H1 (cell line): Measurements from ENCODE around the gene SLC39A2. TPM values are rescaled to one million over a fixed set of nuclear protein-coding genes. Genes with fewer than 3 reads are reported as not detected.

Experiments
- CTCF ChIA-PET: fragments of 300-600 bp; sonication (Branson Sonifier 250); formaldehyde crosslinking; loops from one replicate; lab custom pipeline; 2021; ENCODE audit not compliant: partially characterized antibody; lab: Charles Lee
- POLR2A ChIA-PET: fragments of 300-600 bp; sonication (Branson Sonifier 250); formaldehyde crosslinking; loops from one replicate; lab custom pipeline; 2021; ENCODE audit warnings: inconsistent platforms; ENCODE audit not compliant: partially characterized antibody; lab: Charles Lee
- DNase-seq, 2 experiments: peaks; one replicate each; pipeline versions ENCODE4 v3.0.0 to v3.0.0-alpha.2; 2010 to 2022; ENCODE audit warnings: low spot score in 2 of 2, low read depth in 1 of 2, mixed read lengths in 1 of 2
- FAIRE-seq: peaks from 2 replicates; lab custom pipeline; 2011; peaks lifted over from hg19 to GRCh38; lab: Jason Lieb, UNC
- H2AFZ ChIP-seq: 2 replicates; pipeline ENCODE4 v1.8.1; 2012; ENCODE audit warnings: low read length, inconsistent platforms
- H2AK5ac ChIP-seq: 2 replicates; pipeline ENCODE4 v1.6.1; 2013; ENCODE audit warnings: low read depth, low read length
- H2BK120ac ChIP-seq: replicated peaks from 2 replicates; pipeline ENCODE3; 2013; ENCODE audit warnings: low read depth, low read length, inconsistent platforms
- H2BK12ac ChIP-seq: 2 replicates; pipeline ENCODE4 v1.6.1; 2013; ENCODE audit warnings: low read depth, low read length
- H2BK15ac ChIP-seq: 2 replicates; pipeline ENCODE4 v1.6.1; 2013; ENCODE audit warnings: low read length
- H2BK20ac ChIP-seq: 2 replicates; pipeline ENCODE4 v1.6.1; 2013; ENCODE audit warnings: low read length
- H2BK5ac ChIP-seq: 2 replicates; pipeline ENCODE4 v1.6.1; 2013; ENCODE audit warnings: low read depth, low read length
- H3K14ac ChIP-seq: 2 replicates; pipeline ENCODE4 v1.6.1; 2013; ENCODE audit warnings: inconsistent platforms; ENCODE audit not compliant: insufficient read length
- H3K18ac ChIP-seq: 2 replicates; pipeline ENCODE4 v1.6.1; 2013; ENCODE audit warnings: low read length; ENCODE audit errors: extremely low read depth
- H3K23ac ChIP-seq: 2 replicates; pipeline ENCODE4 v1.6.1; 2013; ENCODE audit warnings: inconsistent platforms; ENCODE audit not compliant: insufficient read length
- H3K23me2 ChIP-seq: 2 replicates; pipeline ENCODE4 v1.6.1; 2013; ENCODE audit warnings: low read depth, low read length
- H3K27ac ChIP-seq: 2 replicates; pipeline ENCODE4 v1.6.1; 2011; ENCODE audit warnings: low read depth, low read length, inconsistent platforms
- H3K27me3 ChIP-seq, 4 experiments: replicated peaks in 1 of 4; 1 replicate in 1 of 4; 2 replicates in 3 of 4; pipeline versions ENCODE4 v1.6.1 to v1.8.1; 2011 to 2013; ENCODE audit warnings: low read length in 3 of 4, mild to moderate bottlenecking in 3 of 4, inconsistent platforms in 2 of 4, mixed read lengths in 2 of 4, moderate library complexity in 1 of 4; ENCODE audit not compliant: control insufficient read depth in 3 of 4, insufficient read depth in 3 of 4; ENCODE audit errors: extremely low read depth in 1 of 4
- H3K36me3 ChIP-seq, 4 experiments: 2 replicates each; pipeline versions ENCODE4 v1.6.1 to v1.8.1; 2011 to 2013; ENCODE audit warnings: mild to moderate bottlenecking in 4 of 4, low read length in 3 of 4, moderate library complexity in 2 of 4, control low read depth in 1 of 4, inconsistent platforms in 1 of 4; ENCODE audit not compliant: insufficient read depth in 4 of 4, control insufficient read depth in 2 of 4
- H3K4ac ChIP-seq: replicated peaks from 2 replicates; pipeline ENCODE3; 2013; ENCODE audit warnings: low read length, low read depth, mixed read lengths, inconsistent platforms; ENCODE audit not compliant: insufficient read length
- H3K4me1 ChIP-seq, 4 experiments: replicated peaks in 1 of 4; 1 replicate in 1 of 4; 2 replicates in 3 of 4; pipeline versions ENCODE4 v1.6.1 to v1.8.1; 2011 to 2013; ENCODE audit warnings: low read length in 3 of 4, inconsistent platforms in 2 of 4, mixed read lengths in 1 of 4; ENCODE audit not compliant: insufficient read depth in 4 of 4, control insufficient read depth in 3 of 4
- H3K4me2 ChIP-seq, 2 experiments: 2 replicates each; pipeline versions ENCODE4 v1.6.1 to v1.8.1; 2011 to 2013; ENCODE audit warnings: low read depth in 2 of 2, low read length in 2 of 2, control low read depth in 1 of 2, inconsistent platforms in 1 of 2, mild to moderate bottlenecking in 1 of 2; ENCODE audit not compliant: insufficient read depth in 1 of 2
- H3K4me3 ChIP-seq, 4 experiments: fragments of 200-600, 300-600 bp in 1 of 4; sonication (generic), shearing (Covaris generic), sonication (Bioruptor Twin) in 1 of 4; 2 replicates each; pipeline versions ENCODE4 v1.5.1 to v1.8.1; 2011 to 2016; ENCODE audit warnings: low read length in 4 of 4, low read depth in 3 of 4, control low read depth in 2 of 4, inconsistent platforms in 2 of 4, mild to moderate bottlenecking in 2 of 4, mixed read lengths in 1 of 4, moderate library complexity in 1 of 4; ENCODE audit not compliant: insufficient read depth in 2 of 4; ENCODE audit errors: extremely low read depth in 1 of 4
- H3K56ac ChIP-seq: replicated peaks from 2 replicates; pipeline ENCODE3; 2013; ENCODE audit warnings: low read depth, mild to moderate bottlenecking, mixed read lengths, low read length, inconsistent platforms; ENCODE audit not compliant: insufficient read length
- H3K79me1 ChIP-seq: 2 replicates; pipeline ENCODE4 v1.6.1; 2013; ENCODE audit warnings: low read depth, low read length, control low read depth
- H3K79me2 ChIP-seq, 2 experiments: 2 replicates each; pipeline versions ENCODE4 v1.6.1 to v1.8.1; 2012 to 2013; ENCODE audit warnings: low read length in 2 of 2, mild to moderate bottlenecking in 2 of 2, inconsistent platforms in 1 of 2; ENCODE audit not compliant: insufficient read depth in 2 of 2, control insufficient read depth in 1 of 2
- H3K9ac ChIP-seq, 4 experiments: replicated peaks in 1 of 4; 1 replicate in 1 of 4; 2 replicates in 3 of 4; pipeline versions ENCODE4 v1.6.1 to v1.8.1; 2011 to 2013; ENCODE audit warnings: low read depth in 3 of 4, low read length in 3 of 4, control low read depth in 2 of 4, mild to moderate bottlenecking in 2 of 4, moderate library complexity in 2 of 4, inconsistent platforms in 1 of 4; ENCODE audit errors: extremely low read depth in 1 of 4
- H3K9me3 ChIP-seq, 2 experiments: 2 replicates each; pipeline versions ENCODE4 v1.6.1 to v1.8.1; 2012 to 2013; ENCODE audit warnings: mild to moderate bottlenecking in 2 of 2, moderate library complexity in 2 of 2, control low read depth in 1 of 2, inconsistent platforms in 1 of 2, low read depth in 1 of 2, low read length in 1 of 2, mixed read lengths in 1 of 2; ENCODE audit not compliant: insufficient read depth in 2 of 2
- H4K20me1 ChIP-seq, 2 experiments: replicated peaks in 1 of 2; 2 replicates each; pipeline versions ENCODE3 to v1.8.1; 2011 to 2013; ENCODE audit warnings: inconsistent platforms in 2 of 2, low read length in 2 of 2, mild to moderate bottlenecking in 1 of 2; ENCODE audit not compliant: insufficient read depth in 2 of 2, control insufficient read depth in 1 of 2
- H4K5ac ChIP-seq: 2 replicates; pipeline ENCODE4 v1.6.1; 2013; ENCODE audit warnings: low read length, low read depth, mixed read lengths, inconsistent platforms; ENCODE audit not compliant: insufficient read length
- H4K8ac ChIP-seq: 2 replicates; pipeline ENCODE4 v1.8.0; 2013; ENCODE audit warnings: mild to moderate bottlenecking, moderate library complexity, low read length, inconsistent platforms; ENCODE audit not compliant: insufficient read depth; ENCODE audit errors: extremely low read depth
- H4K91ac ChIP-seq: replicated peaks from 2 replicates; pipeline ENCODE3; 2013; ENCODE audit warnings: low read length, mixed read lengths, inconsistent platforms; ENCODE audit not compliant: insufficient read length
- CBX5 ChIP-seq: fragments of 300-800, 300-1000 bp; sonication (generic); IDR thresholded peaks from 2 replicates; pipeline ENCODE4 v1.7.1; 2016; ENCODE audit warnings: antibody characterized with exemption, low read length, low read depth
- CBX8 ChIP-seq: fragments of 300-800, 300-1000 bp; sonication (generic); IDR thresholded peaks from 2 replicates; pipeline ENCODE4 v1.7.1; 2016; ENCODE audit warnings: low read depth, low read length, borderline replicate concordance
- E2F6 ChIP-seq: IDR thresholded peaks from 2 replicates; pipeline ENCODE4 v1.6.1; 2012; ENCODE audit warnings: inconsistent platforms
- FOSL1 ChIP-seq: IDR thresholded peaks from 2 replicates; pipeline ENCODE4 v1.6.1; 2011; ENCODE audit warnings: mild to moderate bottlenecking, low read depth, low read length, moderate library complexity; ENCODE audit not compliant: insufficient read depth
- GTF2F1 ChIP-seq: IDR thresholded peaks from 2 replicates; pipeline ENCODE4 v1.6.1; 2012; ENCODE audit warnings: low read depth, low read length, improper control_type of control experiment, borderline replicate concordance
- HDAC6 ChIP-seq: IDR thresholded peaks from one replicate; pipeline ENCODE4 v1.7.1; 2012; ENCODE audit warnings: low read depth, mild to moderate bottlenecking, inconsistent platforms, low read length, moderate library complexity
- KDM5A ChIP-seq: fragments of 200-600 bp; IDR thresholded peaks from 2 replicates; pipeline ENCODE4 v1.7.1; 2012; ENCODE audit warnings: mild to moderate bottlenecking, low read length, inconsistent platforms, mixed read lengths
- MAFK ChIP-seq: IDR thresholded peaks from 2 replicates; pipeline ENCODE4 v1.6.1; 2012; ENCODE audit warnings: low read depth, mild to moderate bottlenecking, improper control_type of control experiment, low read length
- SAP30 ChIP-seq: fragments of 300-600 bp; sonication (generic); IDR thresholded peaks from 2 replicates; pipeline ENCODE4 v1.7.1; 2012; ENCODE audit warnings: low read length, moderate library complexity, mild to moderate bottlenecking, inconsistent platforms; ENCODE audit not compliant: insufficient read depth, insufficient replicate concordance
- SP4 ChIP-seq: IDR thresholded peaks from 2 replicates; pipeline ENCODE4 v1.6.1; 2012; ENCODE audit warnings: low read length, inconsistent platforms
- TAF1 ChIP-seq: IDR thresholded peaks from 2 replicates; pipeline ENCODE4 v1.6.1; 2011; ENCODE audit warnings: mild to moderate bottlenecking, low read depth, low read length
- USF2 ChIP-seq: IDR thresholded peaks from 2 replicates; pipeline ENCODE4 v1.6.1; 2011; ENCODE audit warnings: low read length, improper control_type of control experiment
- WGBS, 2 experiments: shearing (Covaris generic) in 1 of 2; methylation state at CpG; one replicate each; pipeline versions ENCODE4 v1.1.6 to v1.1.7; 2013 to 2015; ENCODE audit warnings: low lambda C conversion rate in 2 of 2, mixed read lengths in 2 of 2, inconsistent platforms in 1 of 2, low coverage in 1 of 2, missing lambda C conversion rate in 1 of 2; ENCODE audit not compliant: insufficient replicate concordance in 2 of 2, insufficient coverage in 1 of 2, insufficient read length in 1 of 2; ENCODE audit errors: extremely low coverage in 1 of 2, missing lambda C conversion rate in 1 of 2; 5-methylcytosine and 5-hydroxymethylcytosine counted together
- polyA plus RNA-seq, 7 experiments: library from polyadenylated mRNA; depleted of rRNA in 3 of 7; stranded (reverse) in 5 of 7; unstranded in 2 of 7; fragments of >200 nt in 5 of 7; fragments of 200-250 nt in 2 of 7; gene quantifications; 1 replicate in 5 of 7; 2 replicates in 1 of 7; 4 replicates in 1 of 7; pipeline versions ENCODE4 v1.2.1 to v1.2.3, GENCODE V29; 2011 to 2013; ENCODE audit warnings: missing spikeins in 2 of 7, mixed read lengths in 2 of 7
- total RNA-seq: library from RNA; stranded (reverse); fragmentation: NEBNext Ultra II Directional; extraction: Animal tissue kit (Norgen Biotek cat#: 25700); gene quantifications from 2 replicates; pipeline ENCODE4 v1.2.1, GENCODE V29; 2021

SLC39A2 gene
- total and polyA plus RNA-seq, 2 of the 8 experiments (the other 6 are each of a cell fraction or from before 2014, with no cell fraction given), result 0.14 to 0.22 TPM

- Histone ChIP-seq H2BK12ac (no peak overlapping the region), H2BK20ac (no peak overlapping the region), H3K14ac (no peak overlapping the region), H4K5ac (no peak overlapping the region), H3K9ac (no peak overlapping the region), H2AK5ac (peak overlapping the region; percentile 39; the same call in 1 of the 2 replicates), H3K4ac (no peak overlapping the region), H3K18ac (no peak overlapping the region), H4K8ac (no peak overlapping the region), H3K23me2 (peaks cover 17% of the 10 kb centered on the region), H4K91ac (no peak overlapping the region), H3K27ac (no peak overlapping the region), H3K23ac (no peak overlapping the region), H2BK15ac (peak overlapping the region; percentile 40; the same call in 1 of the 2 replicates), H3K27me3 (peaks cover 2 to 25% (median 22%) of the 10 kb centered on the region in 4 experiments; a peak in 6 of 7 replicates), H3K4me2 (peak overlapping the region in 1 of 2 experiments; percentile 33; a peak in 1 of 4 replicates), H3K9me3 (no peaks in the 10 kb centered on the region), H3K4me3 (no peak overlapping the region), H3K36me3 (peaks cover 0 to 5% (median under 1%) of the 10 kb centered on the region in 4 experiments; a peak in 3 of 8 replicates), H3K4me1 (peaks cover 4 to 22% (median 14%) of the 10 kb centered on the region in 4 experiments; a peak in 6 of 7 replicates), H4K20me1 (no peaks in the 10 kb centered on the region), H2BK120ac (no peak overlapping the region), H3K56ac (no peak overlapping the region), H3K79me1 (no peaks in the 10 kb centered on the region), H2BK5ac (no peak overlapping the region), H3K79me2 (no peaks in the 10 kb centered on the region), H2AFZ (no peak overlapping the region)
- 78% methylated on average over 5 of the region's 5 CpGs; no CpG with 5 or more reads in 1 of the 2 experiments for WGBS, 2 experiments
- no peak for FAIRE-seq
- CTCF ChIA-PET, result interaction anchor here (0.9 to 16.1 kb wide), 11 partner anchors 8 to 83 kb away, joined by 3 to 371 read pairs (median 5); partner anchors contain the start of genes ARHGEF40 and RNASE7
- POLR2A ChIA-PET, result interaction anchor here (1.2 to 3.4 kb wide), 7 partner anchors 8 to 70 kb away, joined by 3 to 19 read pairs (median 9); partner anchors contain the start of gene RNASE13
- DNase-seq, result no peak
- TF ChIP-seq SAP30 (no peak), FOSL1 (no peak), USF2 (no peak), E2F6 (no peak), SP4 (no peak), TAF1 (no peak), HDAC6 (no peak), MAFK (no peak), KDM5A (no peak), CBX8 (no peak), GTF2F1 (no peak), CBX5 (no peak)
These were observed 23.6 kb downstream of the SLC39A2 start for GRCh38 chr14:21022686-21023085.
